NCI-H187 (cell line): ENCODE data around the gene IL33.

Experiments used
- DNase-seq, 2 experiments: peaks; one replicate each; lab custom pipeline; 2025; lab: John Stamatoyannopoulos, UW

Gene IL33

GRCh38 chr9:6304232-6304631 lies 88.6 kb downstream of the IL33 start:
- no peak for DNase-seq

DNA sequence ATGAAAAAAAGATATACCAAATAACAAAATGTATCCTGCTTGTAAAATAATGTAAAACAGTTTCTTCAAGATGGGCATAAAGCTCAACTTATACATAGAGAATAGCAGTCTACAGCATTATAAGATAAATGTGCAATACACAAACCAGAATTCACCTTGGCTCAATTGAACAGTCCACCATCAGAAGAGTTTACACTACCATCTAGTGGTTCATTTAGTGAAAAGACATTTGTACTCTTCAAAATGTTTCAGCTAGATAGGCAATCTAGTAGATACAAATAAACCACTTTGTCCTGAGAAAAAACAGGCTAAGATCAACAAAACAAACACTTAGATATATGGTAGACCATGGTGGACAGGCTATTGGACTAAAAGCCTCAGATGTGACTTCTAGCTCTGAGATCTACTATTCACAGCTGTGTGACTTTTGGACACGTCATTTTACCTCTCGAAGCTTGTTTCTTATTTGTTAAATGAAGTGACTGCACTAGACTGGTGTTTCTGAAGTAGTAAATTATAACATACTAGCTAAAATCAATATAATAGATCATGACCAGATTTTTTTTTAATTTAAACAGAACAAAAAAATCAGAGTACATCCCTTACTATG lies 90.5 kb downstream of the IL33 start:
- no peak for DNase-seq
